Spleen (tissue), 11 donors: ENCODE data around the gene GARNL3. TPM values are rescaled to one million over a fixed set of nuclear protein-coding genes. Genes with fewer than 3 reads are reported as not detected.

Source experiments
- DNase-seq: peaks from one replicate; pipeline ENCODE4 v3.0.0-alpha.2; 2020
- H3K27ac ChIP-seq, 8 donors: fragments of 200-600 bp; sonication (generic) in 7 of 8; 1 replicate in 4 of 8; 2 replicates in 4 of 8; pipeline versions ENCODE4 v1.5.0 to v1.8.0; 2016 to 2021; ENCODE audit warnings: inconsistent platforms in 4 of 8, mild to moderate bottlenecking in 4 of 8, moderate library complexity in 1 of 8
- H3K27me3 ChIP-seq, 7 donors: fragments of 200-600 bp; sonication (generic) in 6 of 7; replicated peaks in 1 of 7; 1 replicate in 4 of 7; 2 replicates in 3 of 7; pipeline versions ENCODE4 v1.5.0 to v1.8.0; 2016 to 2021; ENCODE audit warnings: inconsistent platforms in 3 of 7, mild to moderate bottlenecking in 1 of 7
- H3K36me3 ChIP-seq, 6 donors: fragments of 200-600 bp; sonication (generic) in 5 of 6; 1 replicate in 4 of 6; 2 replicates in 2 of 6; pipeline versions ENCODE4 v1.5.0 to v1.8.0; 2016 to 2021; ENCODE audit warnings: inconsistent platforms in 2 of 6
- H3K4me1 ChIP-seq, 6 donors: fragments of 200-600 bp; sonication (generic) in 5 of 6; 1 replicate in 3 of 6; 2 replicates in 3 of 6; pipeline versions ENCODE4 v1.5.0 to v1.8.0; 2016 to 2021; ENCODE audit warnings: inconsistent platforms in 3 of 6
- H3K4me3 ChIP-seq, 8 donors: fragments of 200-600 bp; sonication (generic) in 7 of 8; 1 replicate in 4 of 8; 2 replicates in 4 of 8; pipeline versions ENCODE4 v1.5.0 to v1.8.0; 2016 to 2021; ENCODE audit warnings: inconsistent platforms in 4 of 8, mild to moderate bottlenecking in 4 of 8, moderate library complexity in 2 of 8
- H3K9me3 ChIP-seq, 8 donors: fragments of 200-600 bp; sonication (generic) in 7 of 8; 1 replicate in 4 of 8; 2 replicates in 4 of 8; pipeline versions ENCODE4 v1.5.0 to v1.8.0; 2016 to 2021; ENCODE audit warnings: inconsistent platforms in 4 of 8
- POLR2A ChIP-seq, 3 donors: fragments of 450-650 bp; IDR thresholded peaks; one replicate each; pipeline ENCODE4 v1.5.1; 2017; ENCODE audit warnings: antibody characterized with exemption in 3 of 3, mild to moderate bottlenecking in 1 of 3
- POLR2AphosphoS5 ChIP-seq, 3 donors: sonication (generic); formaldehyde crosslinking; IDR thresholded peaks; one replicate each; pipeline ENCODE4 v1.5.1; 2017; ENCODE audit warnings: antibody characterized with exemption in 3 of 3
- WGBS, 5 donors: extraction: QIAGEN DNeasy Blood & Tissue Kit in 3 of 5; methylation state at CpG; one replicate each; pipeline versions ENCODE4 v1.1.5 to v1.1.7; 2013 to 2018; 5-methylcytosine and 5-hydroxymethylcytosine counted together
- intact Hi-C: fragments of 100-400 bp; cut with DNase I; formaldehyde crosslinking; loops from one replicate; pipeline ENCODE4 v1.15.0; 2023; ENCODE audit warnings: low total_unique reads
- polyA plus RNA-seq, 3 donors: library from polyadenylated mRNA; stranded (reverse); fragments of 200-250 nt; gene quantifications; one replicate each; pipeline ENCODE4 v1.2.1, GENCODE V29; 2013
- total RNA-seq, 7 donors: library from RNA; depleted of rRNA in 3 of 7; stranded (reverse); fragments of >200 nt in 3 of 7; fragmentation: NEBNext Ultra II Directional in 4 of 7; extraction: Animal tissue kit (Norgen Biotek cat#: 25700) in 4 of 7; gene quantifications; one replicate each; pipeline versions ENCODE4 v1.1.0 to v1.2.1, GENCODE V29; 2016 to 2021
- TF ChIP-seq, protein P1 (sequence below), 11 experiments: fragments of 200-600 bp in 7 of 11; fragments of 450-650 bp in 4 of 11; sonication (generic) in 4 of 11; IDR thresholded peaks in 8 of 11; conservative IDR thresholded peaks in 3 of 11; 1 replicate in 7 of 11; 2 replicates in 4 of 11; pipeline versions ENCODE4 v1.4.0 to v1.8.0; 2016 to 2021; ENCODE audit warnings: antibody characterized with exemption in 11 of 11, inconsistent platforms in 4 of 11, mild to moderate bottlenecking in 1 of 11
- donor health status: healthy with polysubstance abuse.
- donor health status: DM: no; HTN: no; CAD: no; lungs with moderate emphysema.
- donor health status: DM: no; HTN: no; CAD: no.
- donor health status: Bipolar disorder and iron deficiency.
- donor health status: healthy.
- donor health status: DM: no; HTN: no; CAD: no.
- donor health status: DM: yes; HTN: yes; CAD: no.

GARNL3 gene
- total and polyA plus RNA-seq, 10 donors: 2.1 to 14.7 (median 10.0) TPM

DNA sequence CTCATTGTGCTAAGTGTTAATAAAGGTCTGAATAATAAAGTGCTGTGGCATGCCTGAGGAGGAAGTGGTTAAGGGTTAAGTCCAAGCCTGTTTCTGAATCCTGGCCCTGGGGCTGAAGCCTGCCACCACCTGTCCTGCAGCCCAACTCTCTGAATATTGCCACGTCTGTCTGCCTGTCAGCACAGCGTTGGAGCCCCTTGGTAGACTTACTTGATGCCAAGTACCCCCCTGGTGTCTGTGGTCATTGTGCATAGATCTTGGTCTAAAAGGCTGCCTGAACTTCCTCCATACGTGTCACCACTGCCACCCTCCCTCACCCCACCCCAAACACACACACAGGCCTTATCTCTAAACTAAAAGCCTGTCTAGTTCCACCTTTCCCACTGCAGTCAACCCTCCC, 97.0 kb downstream of the GARNL3 start:
- H3K27ac ChIP-seq: no peak overlapping the region
- no peaks in the 10 kb centered on the region for H3K9me3 ChIP-seq
- TF ChIP-seq POLR2A (IDR thresholded peaks at IDR 0.05) (no peak), POLR2AphosphoS5 (IDR thresholded peaks at IDR 0.05) (no peak)
- TF ChIP-seq, protein P1, sequence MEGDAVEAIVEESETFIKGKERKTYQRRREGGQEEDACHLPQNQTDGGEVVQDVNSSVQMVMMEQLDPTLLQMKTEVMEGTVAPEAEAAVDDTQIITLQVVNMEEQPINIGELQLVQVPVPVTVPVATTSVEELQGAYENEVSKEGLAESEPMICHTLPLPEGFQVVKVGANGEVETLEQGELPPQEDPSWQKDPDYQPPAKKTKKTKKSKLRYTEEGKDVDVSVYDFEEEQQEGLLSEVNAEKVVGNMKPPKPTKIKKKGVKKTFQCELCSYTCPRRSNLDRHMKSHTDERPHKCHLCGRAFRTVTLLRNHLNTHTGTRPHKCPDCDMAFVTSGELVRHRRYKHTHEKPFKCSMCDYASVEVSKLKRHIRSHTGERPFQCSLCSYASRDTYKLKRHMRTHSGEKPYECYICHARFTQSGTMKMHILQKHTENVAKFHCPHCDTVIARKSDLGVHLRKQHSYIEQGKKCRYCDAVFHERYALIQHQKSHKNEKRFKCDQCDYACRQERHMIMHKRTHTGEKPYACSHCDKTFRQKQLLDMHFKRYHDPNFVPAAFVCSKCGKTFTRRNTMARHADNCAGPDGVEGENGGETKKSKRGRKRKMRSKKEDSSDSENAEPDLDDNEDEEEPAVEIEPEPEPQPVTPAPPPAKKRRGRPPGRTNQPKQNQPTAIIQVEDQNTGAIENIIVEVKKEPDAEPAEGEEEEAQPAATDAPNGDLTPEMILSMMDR (IDR thresholded peaks at IDR 0.05 in 8 of 11, conservative IDR thresholded peaks at IDR 0.05 in 3 of 11): no peak
- no peaks in the 10 kb centered on the region for H3K27me3 ChIP-seq
- H3K4me1 ChIP-seq: peaks cover 0 to 10% (median 2%) of the 10 kb centered on the region in 6 donors
- H3K4me3 ChIP-seq: no peak overlapping the region
- intact Hi-C loops: no loop called here
- peaks cover 0 to 21% (median 0%) of the 10 kb centered on the region in 6 donors for H3K36me3 ChIP-seq
- WGBS, 5 donors: 34 to 51% (median 42%) methylated on average over 3 of the region's 3 CpGs
- DNase-seq: no peak

DNA sequence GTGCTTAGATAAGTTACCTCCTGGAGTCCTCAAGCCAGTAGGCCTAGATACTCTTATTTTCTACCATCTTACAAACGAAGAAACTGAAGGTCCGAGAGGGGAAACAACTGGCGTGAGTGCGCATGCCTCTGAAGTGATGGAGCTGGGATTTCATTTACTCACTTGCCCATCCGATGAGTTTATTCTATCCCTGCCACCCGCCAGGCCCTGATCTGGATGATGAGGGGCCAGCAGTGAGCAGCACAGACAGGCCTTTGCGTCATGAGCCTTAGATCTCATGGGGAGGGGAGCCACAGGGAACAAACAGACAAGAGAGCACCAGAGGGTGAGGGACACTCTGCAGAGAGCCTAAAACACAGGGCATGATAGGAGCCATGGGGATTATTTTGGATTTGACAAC, 98.3 kb downstream of the GARNL3 start:
- DNase-seq: no peak
- no peaks in the 10 kb centered on the region for H3K9me3 ChIP-seq
- no peak overlapping the region for H3K4me3 ChIP-seq
- no peak overlapping the region for H3K27ac ChIP-seq
- TF ChIP-seq POLR2AphosphoS5 (IDR thresholded peaks at IDR 0.05): no peak
- TF ChIP-seq POLR2A (IDR thresholded peaks at IDR 0.05): no peak
- TF ChIP-seq, protein P1 (IDR thresholded peaks at IDR 0.05 in 8 of 11, conservative IDR thresholded peaks at IDR 0.05 in 3 of 11): no peak
- 82 to 95% (median 91%) methylated on average over 7 of the region's 7 CpGs for WGBS, 5 donors
- peaks cover 0 to 10% (median 2%) of the 10 kb centered on the region in 6 donors for H3K4me1 ChIP-seq
- peaks cover 0 to 16% (median 0%) of the 10 kb centered on the region in 6 donors for H3K36me3 ChIP-seq
- intact Hi-C loops: no loop called here
- H3K27me3 ChIP-seq: no peaks in the 10 kb centered on the region

DNA sequence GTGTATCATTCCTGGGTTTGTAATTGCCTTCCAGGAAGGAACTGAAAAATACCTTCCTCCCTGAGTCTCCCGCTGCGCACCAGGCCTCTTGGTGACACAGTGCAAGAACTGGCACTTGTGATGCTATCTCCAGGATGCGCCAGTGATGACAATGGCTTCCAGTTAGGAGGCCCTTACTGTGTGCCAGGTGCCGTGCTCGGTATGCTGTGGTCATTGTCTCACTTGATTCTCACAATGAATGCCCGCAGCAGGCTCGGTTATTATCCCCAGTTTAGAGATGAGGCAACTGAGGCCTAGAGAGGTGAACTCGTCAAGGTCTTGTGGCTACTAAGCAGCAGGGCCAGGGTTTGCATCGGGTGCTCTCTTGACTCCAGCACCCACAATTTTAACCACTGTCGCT, 100.9 kb downstream of the GARNL3 start:
- Histone ChIP-seq H3K4me3 (no peak overlapping the region), H3K36me3 (peaks cover 0 to 12% (median 0%) of the 10 kb centered on the region in 6 donors), H3K9me3 (no peaks in the 10 kb centered on the region), H3K27me3 (peaks cover 0 to 9% (median 0%) of the 10 kb centered on the region in 7 donors), H3K4me1 (peaks cover 0 to 23% (median 7%) of the 10 kb centered on the region in 6 donors), H3K27ac (no peak overlapping the region)
- intact Hi-C loops: no loop called here
- TF ChIP-seq POLR2A (IDR thresholded peaks at IDR 0.05) (no peak), POLR2AphosphoS5 (IDR thresholded peaks at IDR 0.05) (no peak)
- TF ChIP-seq, protein P1 (IDR thresholded peaks at IDR 0.05 in 8 of 11, conservative IDR thresholded peaks at IDR 0.05 in 3 of 11): no peak
- 86 to 95% (median 93%) methylated on average over 10 of the region's 10 CpGs for WGBS, 5 donors
- no peak for DNase-seq

DNA sequence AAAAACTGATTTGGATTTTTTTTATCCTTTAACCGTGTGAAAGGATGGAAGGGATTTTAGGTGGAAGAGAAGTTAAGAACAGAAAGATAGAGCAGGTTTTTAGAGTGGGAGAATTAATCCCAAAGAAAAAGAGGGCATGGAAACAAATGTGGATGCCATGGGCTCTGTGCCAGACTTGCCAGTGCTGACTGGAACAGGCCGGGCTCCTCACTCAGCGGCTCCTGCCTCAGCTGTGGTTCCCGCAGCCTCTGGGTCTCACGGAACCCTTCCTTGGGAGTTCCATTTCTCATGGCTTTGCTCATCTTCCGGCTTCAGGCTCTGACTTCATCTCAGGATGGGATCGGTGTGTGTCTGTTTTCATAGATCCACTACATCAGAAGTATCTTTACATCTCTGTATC, 102.0 kb downstream of the GARNL3 start:
- no peak overlapping the region for H3K27ac ChIP-seq
- intact Hi-C loops: no loop called here
- no peak overlapping the region for H3K4me3 ChIP-seq
- 91 to 97% (median 94%) methylated on average over 7 of the region's 7 CpGs for WGBS, 5 donors
- H3K27me3 ChIP-seq: peaks cover 0 to 9% (median 0%) of the 10 kb centered on the region in 7 donors
- no peaks in the 10 kb centered on the region for H3K9me3 ChIP-seq
- H3K36me3 ChIP-seq: peaks cover 0 to 12% (median 0%) of the 10 kb centered on the region in 6 donors
- DNase-seq: peak; percentile 55
- H3K4me1 ChIP-seq: peaks cover 0 to 19% (median 4%) of the 10 kb centered on the region in 6 donors
- TF ChIP-seq POLR2AphosphoS5 (IDR thresholded peaks at IDR 0.05): no peak
